Lower lobe of right lung (tissue), 2 donors: ENCODE measurements around the gene TTC23. TPM values are rescaled to one million over a fixed set of nuclear protein-coding genes. Genes with fewer than 3 reads are reported as not detected.

Experiments
- ATAC-seq, 2 donors: fragments of 200-7000 bp; cut with Tn5 transposase; one replicate each; pipeline ENCODE4 v1.9.1; 2020 to 2022; ENCODE audit warnings: mild to moderate bottlenecking in 2 of 2, moderate library complexity in 2 of 2
- DNase-seq: peaks from one replicate; pipeline ENCODE4 v3.0.0-alpha.2; 2020
- H3K27ac ChIP-seq: fragments of 200-600 bp; one replicate; pipeline ENCODE4 v1.8.0; 2022
- H3K27me3 ChIP-seq: fragments of 200-600 bp; one replicate; pipeline ENCODE4 v1.8.0; 2022; ENCODE audit warnings: low read depth
- H3K36me3 ChIP-seq: fragments of 200-600 bp; one replicate; pipeline ENCODE4 v1.8.0; 2022; ENCODE audit warnings: mild to moderate bottlenecking
- H3K4me1 ChIP-seq: fragments of 200-600 bp; one replicate; pipeline ENCODE4 v1.8.0; 2022
- H3K4me3 ChIP-seq: fragments of 200-600 bp; one replicate; pipeline ENCODE4 v1.8.0; 2022; ENCODE audit warnings: mild to moderate bottlenecking
- H3K9me3 ChIP-seq: fragments of 200-600 bp; one replicate; pipeline ENCODE4 v1.8.0; 2022
- intact Hi-C: fragments of 100-400 bp; cut with DNase I; formaldehyde crosslinking; loops from one replicate; pipeline ENCODE4 v1.11.0; 2022
- total RNA-seq: library from RNA; stranded (reverse); fragmentation: NEBNext Ultra II Directional; extraction: Animal tissue kit (Norgen Biotek cat#: 25700); gene quantifications from one replicate; pipeline ENCODE4 v1.2.1, GENCODE V29; 2021
- TF ChIP-seq, protein P1 (sequence below): fragments of 200-600 bp; IDR thresholded peaks from one replicate; pipeline ENCODE4 v1.8.0; 2022; ENCODE audit warnings: antibody characterized with exemption, mild to moderate bottlenecking
- donor health status: DM: no; HTN: yes; CAD: no; lungs with severe emphysema.

Gene TTC23
- total RNA-seq, 1 donor from 2014 or later: 16.4 TPM

DNA sequence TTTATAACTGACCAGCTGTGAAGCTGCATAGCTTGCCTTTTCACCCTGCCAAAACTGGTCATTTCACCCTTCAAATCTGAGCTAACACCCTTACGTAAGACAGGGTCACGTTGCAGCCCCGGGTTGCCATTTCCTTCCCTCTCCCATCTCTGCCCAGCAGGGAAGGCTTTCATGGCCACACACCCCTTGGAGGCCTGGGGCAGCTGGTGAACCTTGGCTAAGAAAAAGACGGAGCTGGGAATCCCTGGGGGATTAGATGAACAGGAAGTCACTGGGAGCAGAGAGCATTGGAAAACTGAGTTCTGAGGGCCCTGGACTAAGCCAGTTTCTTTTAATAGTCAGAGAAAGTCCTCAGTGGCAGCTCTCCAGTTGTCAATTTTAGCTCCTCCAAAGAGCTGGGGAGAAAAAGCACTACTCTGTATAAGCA, 67.8 kb downstream of the TTC23 start:
- TF ChIP-seq, protein P1, sequence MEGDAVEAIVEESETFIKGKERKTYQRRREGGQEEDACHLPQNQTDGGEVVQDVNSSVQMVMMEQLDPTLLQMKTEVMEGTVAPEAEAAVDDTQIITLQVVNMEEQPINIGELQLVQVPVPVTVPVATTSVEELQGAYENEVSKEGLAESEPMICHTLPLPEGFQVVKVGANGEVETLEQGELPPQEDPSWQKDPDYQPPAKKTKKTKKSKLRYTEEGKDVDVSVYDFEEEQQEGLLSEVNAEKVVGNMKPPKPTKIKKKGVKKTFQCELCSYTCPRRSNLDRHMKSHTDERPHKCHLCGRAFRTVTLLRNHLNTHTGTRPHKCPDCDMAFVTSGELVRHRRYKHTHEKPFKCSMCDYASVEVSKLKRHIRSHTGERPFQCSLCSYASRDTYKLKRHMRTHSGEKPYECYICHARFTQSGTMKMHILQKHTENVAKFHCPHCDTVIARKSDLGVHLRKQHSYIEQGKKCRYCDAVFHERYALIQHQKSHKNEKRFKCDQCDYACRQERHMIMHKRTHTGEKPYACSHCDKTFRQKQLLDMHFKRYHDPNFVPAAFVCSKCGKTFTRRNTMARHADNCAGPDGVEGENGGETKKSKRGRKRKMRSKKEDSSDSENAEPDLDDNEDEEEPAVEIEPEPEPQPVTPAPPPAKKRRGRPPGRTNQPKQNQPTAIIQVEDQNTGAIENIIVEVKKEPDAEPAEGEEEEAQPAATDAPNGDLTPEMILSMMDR: no peak
- Histone ChIP-seq H3K9me3 (no peaks in the 10 kb centered on the region), H3K27ac (peak overlapping the region; percentile 12), H3K27me3 (no peaks in the 10 kb centered on the region), H3K36me3 (no peaks in the 10 kb centered on the region), H3K4me3 (no peak overlapping the region), H3K4me1 (peaks cover 16% of the 10 kb centered on the region)
- DNase-seq (no peak), ATAC-seq (peak; percentile 13 to 46)
- intact Hi-C loops: no loop called here

DNA sequence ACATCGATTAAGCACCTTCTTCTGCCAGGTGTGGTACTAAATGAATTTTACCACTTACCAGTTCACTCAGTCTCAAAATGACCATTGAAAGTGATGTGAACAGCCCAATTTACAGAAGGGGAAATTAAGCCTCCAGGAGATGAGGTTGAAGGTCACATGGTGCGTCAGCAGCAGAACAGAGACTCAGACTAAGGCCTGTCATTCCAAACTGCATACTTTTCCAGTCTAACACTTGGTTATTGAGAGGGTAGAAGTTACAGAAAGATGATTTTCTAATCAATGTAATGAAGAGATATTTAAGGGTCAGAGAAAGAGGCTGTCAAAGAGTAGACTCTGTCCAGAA, 68.4 kb downstream of the TTC23 start:
- Histone ChIP-seq H3K4me3 (no peak overlapping the region), H3K4me1 (peaks cover 16% of the 10 kb centered on the region), H3K27me3 (no peaks in the 10 kb centered on the region), H3K9me3 (no peaks in the 10 kb centered on the region), H3K36me3 (no peaks in the 10 kb centered on the region), H3K27ac (peak overlapping the region; percentile 12)
- DNase-seq: no peak
- no peak for ATAC-seq
- TF ChIP-seq, protein P1: no peak
- intact Hi-C loops: no loop called here

DNA sequence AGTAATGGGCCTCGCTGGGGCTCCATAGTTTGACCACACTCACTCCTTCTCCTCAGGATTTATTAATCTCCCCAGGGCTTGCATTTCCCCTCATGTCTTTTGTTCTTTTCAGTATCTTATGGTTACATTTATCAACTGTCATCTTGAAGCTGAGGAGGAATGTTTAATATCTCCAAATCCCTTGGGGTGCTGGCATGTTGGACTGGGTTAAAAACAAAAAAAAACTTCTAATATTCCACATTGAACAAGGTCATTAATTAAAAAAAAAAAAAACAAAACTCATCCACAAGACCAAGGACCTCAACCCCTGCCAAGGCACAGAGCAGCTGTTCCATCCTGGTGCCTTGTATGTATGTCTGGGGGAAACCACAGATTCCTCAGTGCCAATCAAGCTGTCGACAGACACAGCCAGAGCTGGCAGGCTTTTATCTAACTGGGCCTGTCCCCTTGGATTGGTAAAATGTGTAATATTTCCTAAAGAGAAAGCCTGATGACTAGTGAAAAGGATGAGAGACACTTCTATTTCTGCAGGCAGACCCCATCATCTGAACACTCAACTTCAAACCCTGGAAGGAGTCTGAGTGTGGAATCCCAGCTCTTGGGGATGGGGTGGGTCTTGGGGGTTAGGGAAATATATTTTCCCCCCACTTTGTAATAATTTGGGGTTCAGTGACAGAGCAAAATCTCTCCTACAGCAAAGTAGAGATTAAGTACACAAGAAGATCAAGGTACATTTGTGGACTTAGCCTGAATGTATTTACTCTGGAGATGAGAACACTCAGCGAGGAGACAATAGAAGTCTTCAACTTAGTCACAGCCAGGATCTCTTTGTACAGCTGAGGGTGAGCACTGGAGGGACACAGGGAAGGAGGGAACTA, 69.1 kb downstream of the TTC23 start:
- H3K27ac ChIP-seq: no peak overlapping the region
- H3K9me3 ChIP-seq: no peaks in the 10 kb centered on the region
- TF ChIP-seq, protein P1: no peak
- H3K4me3 ChIP-seq: no peak overlapping the region
- intact Hi-C loops: no loop called here
- no peaks in the 10 kb centered on the region for H3K36me3 ChIP-seq
- H3K27me3 ChIP-seq: no peaks in the 10 kb centered on the region
- peaks cover 18% of the 10 kb centered on the region for H3K4me1 ChIP-seq
- ATAC-seq (no peak), DNase-seq (no peak)

DNA sequence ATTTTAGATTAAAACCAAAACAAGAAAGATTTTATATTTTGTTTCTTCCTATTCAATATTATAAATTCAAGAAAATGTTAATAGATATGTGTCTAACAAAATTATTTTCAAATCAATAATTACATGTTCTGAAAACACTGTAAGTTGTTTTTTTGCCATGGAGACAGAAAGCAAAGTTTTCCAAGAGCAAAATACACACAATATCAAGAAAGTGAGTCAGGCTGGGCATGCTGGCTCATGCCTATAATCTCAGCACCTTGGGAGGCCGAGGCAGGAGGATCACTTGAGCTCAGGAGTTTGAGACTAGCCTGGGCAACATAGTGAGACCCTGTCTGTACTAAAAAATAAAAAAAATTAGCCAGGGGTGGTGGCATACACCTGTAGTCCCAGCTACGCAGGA, 71.7 kb downstream of the TTC23 start:
- ATAC-seq (no peak), DNase-seq (no peak)
- intact Hi-C loops: no loop called here
- Histone ChIP-seq H3K4me3 (no peak overlapping the region), H3K36me3 (peaks cover 21% of the 10 kb centered on the region), H3K27me3 (no peaks in the 10 kb centered on the region), H3K9me3 (no peaks in the 10 kb centered on the region), H3K27ac (no peak overlapping the region), H3K4me1 (peaks cover 26% of the 10 kb centered on the region)
- TF ChIP-seq, protein P1: no peak

DNA sequence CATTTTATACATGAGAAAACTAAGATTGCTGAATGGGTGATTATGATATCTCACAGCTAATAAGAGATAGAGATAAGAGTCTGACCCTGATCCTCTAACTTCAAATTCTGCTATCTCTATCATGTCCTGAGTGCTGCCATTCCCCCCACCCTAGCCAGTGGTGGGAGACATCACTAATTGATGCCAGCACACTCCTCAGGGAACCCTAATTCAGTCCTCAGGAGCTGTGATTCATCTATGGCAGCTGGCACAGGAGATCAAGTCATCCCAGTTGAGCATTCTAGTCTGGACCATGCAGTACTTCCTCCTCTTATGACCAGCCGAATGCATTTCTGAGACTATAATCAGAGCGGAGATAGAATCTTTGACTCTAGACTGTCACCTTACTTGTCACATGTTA, 72.6 kb downstream of the TTC23 start:
- Histone ChIP-seq H3K9me3 (no peaks in the 10 kb centered on the region), H3K27ac (no peak overlapping the region), H3K27me3 (no peaks in the 10 kb centered on the region), H3K4me1 (peaks cover 25% of the 10 kb centered on the region), H3K36me3 (peaks cover 25% of the 10 kb centered on the region), H3K4me3 (no peak overlapping the region)
- ATAC-seq (no peak), DNase-seq (no peak)
- intact Hi-C loops: no loop called here
- TF ChIP-seq, protein P1: no peak
